Measurements from ENCODE around the gene ABHD12B. TPM values are rescaled to one million over a fixed set of nuclear protein-coding genes. Genes with fewer than 3 reads are reported as not detected.
A peak's percentile ranks its signal among the peaks of the same experiment; 100 is the strongest.

ABHD12B gene
- total and polyA plus RNA-seq, 10 donors = not detected

DNA sequence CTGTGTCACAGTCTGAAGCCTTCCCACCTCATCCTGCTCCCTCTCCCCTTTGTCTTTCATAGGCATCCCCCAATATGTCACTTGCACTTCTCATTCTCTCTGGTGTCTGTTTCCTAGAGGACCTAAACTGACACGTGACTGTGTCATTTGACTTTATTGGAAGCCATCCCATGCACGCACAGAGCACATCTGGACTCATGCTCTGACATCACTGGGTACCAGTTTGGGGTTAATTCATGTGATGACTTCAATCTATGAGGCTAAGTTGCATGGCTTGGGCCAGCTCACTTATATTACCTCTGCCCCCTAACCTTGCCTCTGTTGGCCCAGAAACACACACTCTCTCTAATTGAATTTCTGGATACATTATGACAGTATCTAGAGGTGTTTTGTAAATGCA lies 51.0 kb downstream of the ABHD12B start:
- Histone ChIP-seq H3K27me3 (replicated peaks in 1 of 7) (no peaks in the 10 kb centered on the region), H3K4me3 (no peak overlapping the region), H3K36me3 (peaks cover 0 to 73% (median 8%) of the 10 kb centered on the region in 6 donors), H3K4me1 (peaks cover 0 to 25% (median 4%) of the 10 kb centered on the region in 6 donors), H3K9me3 (no peaks in the 10 kb centered on the region), H3K27ac (no peak overlapping the region)
- no peak for DNase-seq
- intact Hi-C loops (cut with DNase I; ENCODE audit: low total_unique reads) = no loop called here
- 80 to 90% (median 89%) methylated on average over 2 of the region's 2 CpGs for WGBS, 5 donors
- TF ChIP-seq, protein P1, sequence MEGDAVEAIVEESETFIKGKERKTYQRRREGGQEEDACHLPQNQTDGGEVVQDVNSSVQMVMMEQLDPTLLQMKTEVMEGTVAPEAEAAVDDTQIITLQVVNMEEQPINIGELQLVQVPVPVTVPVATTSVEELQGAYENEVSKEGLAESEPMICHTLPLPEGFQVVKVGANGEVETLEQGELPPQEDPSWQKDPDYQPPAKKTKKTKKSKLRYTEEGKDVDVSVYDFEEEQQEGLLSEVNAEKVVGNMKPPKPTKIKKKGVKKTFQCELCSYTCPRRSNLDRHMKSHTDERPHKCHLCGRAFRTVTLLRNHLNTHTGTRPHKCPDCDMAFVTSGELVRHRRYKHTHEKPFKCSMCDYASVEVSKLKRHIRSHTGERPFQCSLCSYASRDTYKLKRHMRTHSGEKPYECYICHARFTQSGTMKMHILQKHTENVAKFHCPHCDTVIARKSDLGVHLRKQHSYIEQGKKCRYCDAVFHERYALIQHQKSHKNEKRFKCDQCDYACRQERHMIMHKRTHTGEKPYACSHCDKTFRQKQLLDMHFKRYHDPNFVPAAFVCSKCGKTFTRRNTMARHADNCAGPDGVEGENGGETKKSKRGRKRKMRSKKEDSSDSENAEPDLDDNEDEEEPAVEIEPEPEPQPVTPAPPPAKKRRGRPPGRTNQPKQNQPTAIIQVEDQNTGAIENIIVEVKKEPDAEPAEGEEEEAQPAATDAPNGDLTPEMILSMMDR (IDR thresholded peaks at IDR 0.05 in 8 of 11, conservative IDR thresholded peaks at IDR 0.05 in 3 of 11) = no peak
- TF ChIP-seq POLR2AphosphoS5 (IDR thresholded peaks at IDR 0.05) (no peak), POLR2A (IDR thresholded peaks at IDR 0.05) (no peak)

- Histone ChIP-seq H3K27ac (peak overlapping the region in 2 of 8 donors; percentile 88 to 89), H3K27me3 (replicated peaks in 1 of 7) (no peaks in the 10 kb centered on the region), H3K4me1 (peaks cover 0 to 39% (median 4%) of the 10 kb centered on the region in 6 donors), H3K36me3 (peaks cover 0 to 66% (median 4%) of the 10 kb centered on the region in 6 donors), H3K4me3 (no peak overlapping the region), H3K9me3 (no peaks in the 10 kb centered on the region)
- TF ChIP-seq, protein P1 (IDR thresholded peaks at IDR 0.05 in 8 of 11, conservative IDR thresholded peaks at IDR 0.05 in 3 of 11) = no peak
- no peak for TF ChIP-seq POLR2AphosphoS5 (IDR thresholded peaks at IDR 0.05)
- no peak for TF ChIP-seq POLR2A (IDR thresholded peaks at IDR 0.05)
- WGBS, 5 donors = 66 to 80% (median 73%) methylated on average over 6 of the region's 6 CpGs
- intact Hi-C loops (cut with DNase I; ENCODE audit: low total_unique reads) = no loop called here
- no peak for DNase-seq
Measured at GRCh38 chr14:50924236-50924635, 52.4 kb downstream of the ABHD12B start.

DNA sequence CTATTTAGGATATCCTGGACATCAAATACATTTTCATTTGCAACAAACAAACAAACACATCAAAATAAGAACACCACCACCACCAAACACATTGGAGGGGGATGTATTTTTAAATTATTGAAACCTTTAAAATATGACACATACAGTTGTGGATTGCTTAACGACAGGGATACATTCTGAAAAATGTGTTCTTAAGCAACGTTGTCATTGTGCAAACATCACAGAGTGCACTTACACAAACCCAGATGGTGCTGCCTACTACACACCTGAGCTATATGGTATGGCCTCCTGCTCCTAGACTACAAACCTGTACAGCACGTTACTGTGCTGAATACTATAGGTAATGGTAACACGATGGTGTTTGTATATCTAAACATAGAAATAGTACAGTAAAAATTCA lies 53.0 kb downstream of the ABHD12B start:
- DNase-seq = no peak
- Histone ChIP-seq H3K36me3 (peaks cover 0 to 66% (median 4%) of the 10 kb centered on the region in 6 donors), H3K9me3 (no peaks in the 10 kb centered on the region), H3K27me3 (replicated peaks in 1 of 7) (no peaks in the 10 kb centered on the region), H3K4me3 (no peak overlapping the region), H3K27ac (peak overlapping the region in 4 of 8 donors; percentile 88 to 90 (median 89)), H3K4me1 (peaks cover 0 to 41% (median 4%) of the 10 kb centered on the region in 6 donors)
- intact Hi-C loops (cut with DNase I; ENCODE audit: low total_unique reads) = no loop called here
- no peak for TF ChIP-seq POLR2A (IDR thresholded peaks at IDR 0.05)
- TF ChIP-seq POLR2AphosphoS5 (IDR thresholded peaks at IDR 0.05) = no peak
- TF ChIP-seq, protein P1 (IDR thresholded peaks at IDR 0.05 in 8 of 11, conservative IDR thresholded peaks at IDR 0.05 in 3 of 11) = no peak
- 61 to 88% (median 70%) methylated on average over 4 of the region's 4 CpGs for WGBS, 5 donors

DNA sequence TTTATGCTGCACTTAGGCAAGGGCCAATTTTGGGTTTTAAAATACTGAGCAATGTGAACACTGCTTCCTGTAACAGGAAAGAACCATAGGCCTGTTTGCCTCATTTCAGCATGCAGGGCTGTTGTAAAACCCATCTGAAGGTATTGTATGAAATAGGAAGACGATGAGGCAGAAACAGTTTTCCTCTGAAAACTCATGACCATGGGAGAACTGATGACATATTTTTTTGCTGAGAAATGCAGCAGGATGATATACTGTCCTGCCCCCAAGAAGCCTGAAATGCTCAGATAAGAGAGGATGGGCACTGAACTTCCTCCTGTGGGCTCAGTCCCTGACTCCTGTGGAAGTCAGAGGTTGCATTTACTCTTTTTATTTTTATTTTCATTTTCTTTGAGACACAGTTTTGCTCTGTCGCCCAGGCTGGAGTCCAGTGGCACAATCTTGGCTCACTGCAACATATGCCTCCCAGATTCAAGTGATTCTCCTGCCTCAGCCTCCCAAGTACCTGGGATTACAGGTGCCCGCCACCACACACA lies 55.1 kb downstream of the ABHD12B start:
- DNase-seq = no peak
- H3K4me3 ChIP-seq = peak overlapping the region in 1 of 8 donors; percentile 24
- no peaks in the 10 kb centered on the region for H3K27me3 ChIP-seq (replicated peaks in 1 of 7)
- WGBS, 5 donors = 38 to 56% (median 48%) methylated on average over 3 of the region's 3 CpGs
- intact Hi-C loops (cut with DNase I; ENCODE audit: low total_unique reads) = no loop called here
- H3K4me1 ChIP-seq = peaks cover 0 to 43% (median 4%) of the 10 kb centered on the region in 6 donors
- peak in 1 of 3 donors; percentile 39 for TF ChIP-seq POLR2AphosphoS5 (IDR thresholded peaks at IDR 0.05)
- no peak for TF ChIP-seq POLR2A (IDR thresholded peaks at IDR 0.05)
- TF ChIP-seq, protein P1 (IDR thresholded peaks at IDR 0.05 in 8 of 11, conservative IDR thresholded peaks at IDR 0.05 in 3 of 11) = no peak
- H3K27ac ChIP-seq = peak overlapping the region in 7 of 8 donors; percentile 40 to 90 (median 88)
- no peaks in the 10 kb centered on the region for H3K9me3 ChIP-seq
- H3K36me3 ChIP-seq = peaks cover 0 to 66% (median 8%) of the 10 kb centered on the region in 6 donors

Measured in spleen (tissue), 11 donors.